Glomerular visceral epithelial cell (primary cell): ENCODE measurements around the gene DHRS13.

Experiments used
- DNase-seq: peaks from one replicate; pipeline ENCODE4 v3.0.0-alpha.2; 2016; ENCODE audit errors: extremely low spot score

DHRS13 gene

DNA sequence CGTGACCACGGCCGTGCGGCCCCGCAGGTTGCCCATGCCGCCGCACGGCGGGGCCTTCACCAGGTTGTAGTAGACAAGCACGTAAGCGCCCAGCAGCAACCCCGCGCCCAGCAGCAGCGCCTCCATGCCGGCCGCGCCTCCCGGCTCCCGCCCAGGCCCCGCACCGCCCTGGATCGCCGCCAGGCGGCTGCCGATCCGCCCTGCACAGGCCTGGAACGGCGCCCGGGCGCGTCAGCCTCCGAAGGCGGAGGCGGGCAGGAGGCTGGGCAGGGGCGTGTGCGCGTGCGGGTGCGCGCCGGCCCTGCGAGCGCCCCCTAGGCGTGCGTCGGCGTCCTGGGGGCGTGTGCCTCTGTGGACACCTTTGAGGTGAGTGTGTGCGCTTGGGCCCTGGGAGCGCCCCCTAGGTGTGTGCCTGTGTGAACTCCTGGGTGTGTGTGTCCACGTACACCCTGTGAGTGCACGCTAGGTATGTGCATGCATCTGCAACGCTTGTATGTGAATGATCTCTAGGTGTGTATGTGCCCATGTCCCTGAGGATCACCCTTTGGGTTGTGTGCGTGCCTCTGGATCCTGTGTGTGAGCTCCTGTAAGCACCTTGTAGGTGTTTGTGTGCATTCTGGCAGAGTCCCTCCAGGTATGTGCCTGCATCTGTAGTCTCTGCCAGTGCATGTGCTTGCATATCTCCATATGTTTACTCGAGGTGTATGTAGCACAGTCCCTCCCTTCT, at the start of gene DHRS13:
DHRS13 (minus strand) TSS at position 261 of the 727 bp plus-strand sequence; CDS start at position 126, 135 bp downstream.
- DNase-seq = peak; percentile 97

DNA sequence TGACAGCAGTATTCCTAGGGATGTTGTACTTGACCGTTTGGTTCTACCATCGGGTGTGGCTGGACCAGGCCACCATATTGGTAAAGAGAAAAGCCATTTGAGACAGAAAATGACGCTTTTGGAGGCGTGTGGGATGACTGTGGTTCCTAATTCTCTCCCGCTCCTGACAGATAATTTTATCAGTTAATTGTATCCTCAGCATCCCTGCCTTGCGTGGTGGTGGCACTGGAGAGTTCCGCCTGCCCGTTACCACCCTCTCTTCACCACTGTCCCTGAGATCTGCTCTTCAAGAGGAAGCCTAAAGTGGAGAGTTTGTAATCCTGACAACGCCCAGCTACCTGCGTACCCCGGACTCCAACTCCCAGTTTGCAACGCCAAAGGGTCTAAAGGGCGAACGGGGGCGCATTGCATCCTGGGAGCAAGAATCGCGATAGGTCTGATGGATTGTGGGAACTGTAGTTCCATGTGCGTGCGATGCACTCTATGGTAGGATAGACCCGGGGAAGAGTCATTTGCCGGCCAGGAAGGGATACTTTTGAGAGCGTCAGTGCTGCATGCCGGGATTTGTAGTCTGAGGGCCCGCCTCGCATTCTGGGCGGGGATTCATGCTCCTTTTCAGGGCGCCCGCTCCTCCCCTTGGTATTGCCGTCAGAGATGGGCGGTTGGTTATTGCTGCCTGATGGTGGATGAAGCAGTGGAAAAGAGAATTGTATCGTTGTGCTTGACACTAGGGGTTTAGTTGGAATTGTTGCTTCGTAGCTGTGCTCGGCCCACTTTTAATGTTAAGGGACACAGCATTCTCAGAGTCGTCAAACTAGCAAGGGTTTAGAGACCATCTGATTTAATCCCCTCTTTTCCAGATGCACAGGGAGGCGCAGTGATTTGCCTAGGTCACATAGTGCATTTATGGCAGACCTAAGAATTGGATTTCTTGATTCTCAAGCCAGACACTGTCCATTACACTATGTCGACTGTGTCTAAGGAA, 49.4 kb upstream of the DHRS13 start:
- DNase-seq = peak; percentile 99

- DNase-seq = peak; percentile 100
Observed at GRCh38 chr17:28951428-28951990, 48.6 kb upstream of the DHRS13 start, which contains the start of gene PHF12. Gene PHF12, minus strand, starts transcription at chr17:28951518. Its CDS starts 558 bp downstream, at chr17:28950960.

- no peak for DNase-seq
Observed at GRCh38 chr17:28950752-28951427, 48.0 kb upstream of the DHRS13 start.

GRCh38 chr17:28950017-28950751, 47.3 kb upstream of the DHRS13 start:
- peak; percentile 44 for DNase-seq

GRCh38 chr17:28949185-28950016, 46.5 kb upstream of the DHRS13 start:
- peak; percentile 33 for DNase-seq

DNA sequence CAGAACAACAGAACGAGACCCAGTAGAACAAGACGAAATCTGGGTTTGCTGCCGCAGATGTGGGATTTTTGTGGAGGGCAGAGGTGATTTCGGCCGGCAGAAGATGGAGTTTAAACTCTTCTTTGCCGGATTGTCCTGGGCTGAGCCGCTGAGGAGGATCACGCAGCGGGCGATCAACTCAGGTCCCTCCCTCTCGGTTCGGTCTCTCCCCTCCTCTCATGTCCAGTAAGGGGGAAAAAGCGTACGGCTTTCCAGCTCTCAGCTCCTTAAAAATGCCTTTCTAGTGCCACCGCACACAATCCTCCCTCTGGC, 46.0 kb upstream of the DHRS13 start:
- no peak for DNase-seq

- no peak for DNase-seq
Observed at GRCh38 chr17:28948342-28948741, 45.5 kb upstream of the DHRS13 start.

DNA sequence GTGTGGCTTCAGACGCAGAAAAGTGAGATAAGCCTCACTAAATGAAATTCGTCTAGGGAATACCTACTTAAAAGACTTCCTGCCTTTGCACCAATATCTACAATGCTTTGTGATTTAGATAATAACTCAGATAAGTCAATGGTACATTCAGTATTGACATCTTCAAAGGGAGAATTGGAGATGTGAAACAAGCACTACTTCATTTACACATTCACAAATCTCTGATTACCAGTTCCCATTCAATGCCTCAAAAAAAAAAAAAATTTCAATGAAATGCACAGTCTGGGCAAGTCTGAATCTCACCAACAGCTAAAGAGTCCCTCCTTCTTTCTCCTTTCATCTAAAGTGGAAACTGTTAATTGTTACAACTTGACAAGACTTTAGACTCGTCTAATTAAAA, 44.8 kb upstream of the DHRS13 start:
- no peak for DNase-seq

GRCh38 chr17:28946239-28946638, 43.4 kb upstream of the DHRS13 start:
- peak; percentile 24 for DNase-seq

DNA sequence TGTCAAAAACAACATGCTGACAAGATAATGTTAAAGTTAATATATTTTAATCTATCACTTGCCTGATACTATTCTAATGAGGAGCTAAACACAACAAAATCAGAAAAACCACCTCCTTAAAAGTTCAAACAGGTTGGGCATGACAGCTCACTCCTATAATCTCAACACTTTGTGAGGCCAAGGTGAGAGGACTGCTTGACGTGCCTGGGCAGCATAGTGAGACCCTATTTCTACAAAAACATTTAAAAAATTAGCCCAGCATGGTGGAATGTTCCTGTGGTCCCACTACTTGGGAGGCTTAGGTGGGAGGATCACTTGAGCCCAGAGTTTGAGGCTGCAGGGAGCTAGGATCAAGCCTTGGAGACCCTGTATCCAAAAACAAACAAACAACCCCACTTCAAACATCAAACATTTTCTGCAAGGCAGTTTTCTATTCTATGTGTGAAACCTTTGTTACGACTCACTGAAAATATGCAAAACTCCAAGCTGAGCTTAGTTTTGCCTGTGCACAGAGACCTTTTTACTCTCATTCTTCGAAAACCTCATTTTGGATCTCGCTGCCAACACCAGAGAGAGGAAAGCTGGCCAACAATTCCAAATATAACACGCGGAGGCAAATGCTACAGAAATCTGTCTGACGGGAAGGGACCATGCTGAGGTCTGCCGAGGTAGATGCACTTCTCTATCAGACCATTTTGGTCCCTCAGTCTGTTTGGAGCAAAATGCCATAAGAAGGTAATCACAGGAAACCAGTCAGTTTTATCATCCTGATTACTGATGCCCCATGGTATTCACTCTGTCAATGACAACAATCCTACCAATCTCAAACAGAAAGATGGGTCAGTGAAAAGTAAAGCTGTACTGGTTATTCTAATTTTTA, 42.2 kb upstream of the DHRS13 start:
- DNase-seq = no peak

DNA sequence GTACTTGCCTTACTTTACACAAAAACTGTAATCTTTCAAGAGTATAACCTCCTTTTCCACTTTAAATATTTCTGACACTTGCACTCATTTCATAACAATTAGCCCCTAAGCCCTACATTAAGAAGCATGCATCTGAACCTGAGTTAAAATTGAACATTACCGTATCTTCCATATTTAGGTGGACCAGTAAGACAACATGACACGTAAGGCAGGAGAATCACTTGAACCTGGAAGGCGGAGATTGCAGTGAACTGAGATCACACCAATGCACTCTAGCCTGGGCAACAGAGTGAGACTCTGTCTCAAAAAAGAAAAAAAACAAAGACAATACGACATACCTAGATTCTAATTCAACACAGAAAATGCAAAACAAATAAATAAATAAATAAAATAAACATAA, 41.5 kb upstream of the DHRS13 start:
- no peak for DNase-seq

DNA sequence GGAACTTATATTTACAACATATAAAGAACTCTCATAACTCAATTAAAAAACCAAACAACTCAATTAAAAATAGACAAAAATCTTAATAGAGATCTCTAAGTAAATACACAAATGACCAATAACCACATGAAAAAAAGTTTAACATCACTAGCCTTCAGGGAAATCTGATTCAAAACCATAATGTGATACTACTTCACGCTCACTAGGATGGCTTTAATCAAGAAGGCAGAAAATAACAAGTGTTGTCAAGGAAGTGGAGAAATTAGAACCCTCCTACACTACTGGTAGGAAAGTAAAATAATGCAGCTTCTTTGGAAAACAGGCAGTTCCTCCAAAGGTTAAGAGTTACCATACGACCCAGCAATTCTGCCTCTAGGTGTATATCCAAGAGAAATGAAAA, 40.0 kb upstream of the DHRS13 start:
- no peak for DNase-seq

DNA sequence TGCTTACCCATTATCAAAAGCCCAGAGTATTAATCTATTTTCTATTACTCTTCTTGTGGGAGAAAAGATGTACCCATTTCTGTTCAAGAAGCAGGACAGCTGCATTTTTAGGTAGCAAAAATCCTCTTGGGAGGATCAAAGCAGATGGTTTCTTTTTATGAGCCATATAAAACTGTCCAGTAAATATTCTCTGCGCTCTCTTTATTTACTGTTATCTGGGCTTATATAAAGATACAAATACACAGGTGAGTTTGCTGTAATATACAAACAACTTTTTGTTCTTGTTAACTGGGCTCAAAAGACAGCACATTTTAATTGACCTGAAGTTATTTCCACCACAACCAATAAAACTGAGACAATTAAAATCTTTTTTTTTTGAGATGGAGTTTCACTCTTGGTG, 38.4 kb upstream of the DHRS13 start:
- DNase-seq = no peak

DNA sequence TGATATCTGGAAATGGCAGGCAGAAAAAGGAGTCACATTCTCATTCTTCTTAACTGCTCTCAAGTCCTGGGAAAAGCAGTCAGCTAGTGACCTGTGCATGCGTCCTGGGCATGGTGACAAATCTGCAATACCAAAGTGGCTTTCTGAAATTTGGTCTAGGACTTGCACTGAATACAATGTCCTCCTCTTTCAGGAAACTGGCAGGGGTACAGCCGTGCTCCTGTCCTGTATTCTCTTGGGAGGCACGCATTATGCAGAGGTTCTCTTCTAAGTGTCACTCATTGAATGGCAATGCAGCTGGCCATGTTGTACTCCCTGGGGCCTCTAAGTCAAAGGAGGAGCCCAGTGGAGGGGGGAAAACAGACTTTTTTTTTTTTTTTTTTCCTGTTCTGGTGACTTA, 37.8 kb upstream of the DHRS13 start:
- DNase-seq = no peak

- DNase-seq = no peak
Observed at GRCh38 chr17:28940142-28940541, 37.3 kb upstream of the DHRS13 start.

GRCh38 chr17:28938552-28938951, 35.7 kb upstream of the DHRS13 start:
- DNase-seq = no peak

- no peak for DNase-seq
Observed at GRCh38 chr17:28937044-28937729, 34.3 kb upstream of the DHRS13 start.
